PC-3 (cell line): ENCODE measurements around the gene CADM3. TPM values are rescaled to one million over a fixed set of nuclear protein-coding genes. Genes with fewer than 3 reads are reported as not detected.
A peak's percentile ranks its signal among the peaks of the same experiment; 100 is the strongest.

ENCODE experiments used
- ATAC-seq: fragments of 200-7000 bp; cut with Tn5 transposase; 2 replicates; pipeline ENCODE4 v1.9.1; 2020; ENCODE audit warnings: mild to moderate bottlenecking, moderate library complexity
- BruUV-seq: library from RNA; stranded (reverse); fragments of 400-500 nt; replicated peaks from 2 replicates; lab custom pipeline; 2021; lab: Mats Ljungman, UMichigan
- CTCF ChIA-PET: fragments of 300-600 bp; sonication (Branson Sonifier 250); formaldehyde crosslinking; loops from one replicate; lab custom pipeline; 2022; ENCODE audit warnings: antibody characterized with exemption; lab: Charles Lee
- POLR2A ChIA-PET: fragments of 300-600 bp; sonication (Branson Sonifier 250); formaldehyde crosslinking; loops from one replicate; lab custom pipeline; 2022; ENCODE audit warnings: antibody characterized with exemption; ENCODE audit not compliant: unreplicated experiment; lab: Charles Lee
- DNase-seq: peaks from one replicate; pipeline ENCODE4 v3.0.0-alpha.2; 2015
- H2AFZ ChIP-seq: fragments of 300-600 bp; sonication (generic); 2 replicates; pipeline ENCODE4 v1.6.0; 2016; ENCODE audit warnings: antibody characterized with exemption, low read length
- H3F3A ChIP-seq: fragments of 300-600 bp; sonication (generic); one replicate; pipeline ENCODE4 v1.6.0; 2017; ENCODE audit warnings: antibody characterized with exemption, low read length, control low read depth, mild to moderate bottlenecking; ENCODE audit not compliant: unreplicated experiment
- H3K27ac ChIP-seq: fragments of 300-600 bp; sonication (generic); 2 replicates; pipeline ENCODE4 v1.5.1; 2016; ENCODE audit warnings: mild to moderate bottlenecking, low read length
- H3K27me3 ChIP-seq: fragments of 300-600 bp; sonication (generic); 2 replicates; pipeline ENCODE4 v1.6.1; 2016; ENCODE audit warnings: low read length, mixed read lengths
- H3K36me3 ChIP-seq: fragments of 300-600 bp; sonication (generic); 2 replicates; pipeline ENCODE4 v1.6.1; 2016; ENCODE audit warnings: low read depth, mixed run types, low read length, mixed read lengths
- H3K4me1 ChIP-seq: fragments of 300-600 bp; sonication (generic); 2 replicates; pipeline ENCODE4 v1.5.1; 2016; ENCODE audit warnings: low read length; ENCODE audit not compliant: insufficient read depth
- H3K4me2 ChIP-seq: fragments of 300-600 bp; sonication (generic); 2 replicates; pipeline ENCODE4 v1.6.0; 2016; ENCODE audit warnings: low read length
- H3K4me3 ChIP-seq: fragments of 300-600 bp; sonication (generic); 2 replicates; pipeline ENCODE4 v1.5.1; 2016; ENCODE audit warnings: mild to moderate bottlenecking, low read length, mixed read lengths
- H3K79me2 ChIP-seq: fragments of 300-600 bp; sonication (generic); 2 replicates; pipeline ENCODE4 v1.6.1; 2017; ENCODE audit warnings: low read length, mixed read lengths
- H3K9ac ChIP-seq: fragments of 300-600 bp; sonication (generic); 2 replicates; pipeline ENCODE4 v1.6.0; 2016; ENCODE audit warnings: mild to moderate bottlenecking, low read length
- H3K9me2 ChIP-seq: fragments of 300-600 bp; sonication (generic); replicated peaks from 2 replicates; pipeline ENCODE4 v1.6.1; 2016; ENCODE audit warnings: mixed run types, low read length, mixed read lengths
- H3K9me3 ChIP-seq: fragments of 300-600 bp; sonication (generic); 2 replicates; pipeline ENCODE4 v1.6.1; 2016; ENCODE audit warnings: low read length, mixed read lengths
- H4K20me1 ChIP-seq: fragments of 300-600 bp; sonication (generic); 2 replicates; pipeline ENCODE4 v1.6.1; 2016; ENCODE audit warnings: low read length, mixed read lengths
- CTCF ChIP-seq: fragments of 300-600 bp; sonication (generic); conservative IDR thresholded peaks from 2 replicates; pipeline ENCODE4 v1.5.1; 2017; ENCODE audit warnings: antibody characterized with exemption, low read depth, mild to moderate bottlenecking, low read length
- EZH2 ChIP-seq: fragments of 300-600 bp; sonication (generic); IDR thresholded peaks from one replicate; pipeline ENCODE4 v1.6.1; 2017; ENCODE audit warnings: antibody characterized with exemption, mild to moderate bottlenecking, low read length; ENCODE audit not compliant: unreplicated experiment
- EZH2phosphoT487 ChIP-seq: fragments of 300-600 bp; sonication (generic); IDR thresholded peaks from 2 replicates; pipeline ENCODE4 v1.6.1; 2018; ENCODE audit warnings: mild to moderate bottlenecking, antibody characterized with exemption, low read length, borderline replicate concordance
- intact Hi-C: fragments of 100-400 bp; cut with micrococcal nuclease; formaldehyde crosslinking; loops from 2 replicates; pipeline ENCODE4 v1.9.0; 2023
- total RNA-seq: library from RNA; depleted of rRNA; stranded (reverse); fragments of >200 nt; gene quantifications from 2 replicates; pipeline ENCODE4 v1.2.3, GENCODE V29; 2014

Gene CADM3
- total RNA-seq, 1 experiment from 2014 or later = not detected

GRCh38 chr1:159197561-159198557 is 26.4 kb downstream of the CADM3 start:
- ATAC-seq = peak; percentile 94
- DNase-seq = peak; percentile 88
- ChIA-PET POLR2A (no interaction called here), CTCF (interaction anchor here (0.5 to 1.0 kb wide), 10 partner anchors 11 to 810 kb away, joined by 3 to 9 read pairs (median 5); no protein-coding TSS in a partner anchor)
- H3K4me1 ChIP-seq = no peaks in the 10 kb centered on the region
- TF ChIP-seq EZH2 (no peak), CTCF (peak; percentile 91), EZH2phosphoT487 (no peak)
- intact Hi-C loops = loop anchor here (1.0 to 10.0 kb wide), 3 partner anchors 37 to 577 kb away; no protein-coding TSS in a partner anchor
- BruUV-seq = no TSS peak
- H3K9me2 ChIP-seq = no peaks in the 10 kb centered on the region
- no peaks in the 10 kb centered on the region for H3F3A ChIP-seq
- no peak overlapping the region for H3K4me3 ChIP-seq
- H3K9ac ChIP-seq = no peak overlapping the region
- no peak overlapping the region for H2AFZ ChIP-seq
- H3K79me2 ChIP-seq = no peaks in the 10 kb centered on the region
- no peak overlapping the region for H3K27ac ChIP-seq
- H3K27me3 ChIP-seq = peaks cover 85% of the 10 kb centered on the region
- no peaks in the 10 kb centered on the region for H4K20me1 ChIP-seq
- no peaks in the 10 kb centered on the region for H3K36me3 ChIP-seq
- no peak overlapping the region for H3K4me2 ChIP-seq
- H3K9me3 ChIP-seq = no peaks in the 10 kb centered on the region

GRCh38 chr1:159199901-159200300 is 28.5 kb downstream of the CADM3 start:
- TF ChIP-seq CTCF = no peak
- TF ChIP-seq EZH2phosphoT487 = no peak
- no peak for TF ChIP-seq EZH2
- Histone ChIP-seq H3K9ac (no peak overlapping the region), H4K20me1 (no peaks in the 10 kb centered on the region), H3K36me3 (no peaks in the 10 kb centered on the region), H3K79me2 (no peaks in the 10 kb centered on the region), H2AFZ (no peak overlapping the region), H3K27ac (no peak overlapping the region), H3K27me3 (peaks cover 85% of the 10 kb centered on the region), H3K9me2 (no peaks in the 10 kb centered on the region), H3K4me2 (no peak overlapping the region), H3K9me3 (no peaks in the 10 kb centered on the region), H3F3A (no peaks in the 10 kb centered on the region), H3K4me3 (no peak overlapping the region), H3K4me1 (no peaks in the 10 kb centered on the region)
- intact Hi-C loops = loop anchor here (10.0 kb wide), 1 partner anchor 575 kb away; no protein-coding TSS in a partner anchor
- ATAC-seq = no peak
- BruUV-seq = no TSS peak
- DNase-seq = no peak
- CTCF ChIA-PET = no interaction called here
- POLR2A ChIA-PET = no interaction called here
